ENCODE measurements around the gene SLC35F3. TPM values are rescaled to one million over a fixed set of nuclear protein-coding genes. Genes with fewer than 3 reads are reported as not detected.

SLC35F3 gene
- total RNA-seq, 2 donors from 2014 or later = 0.13 TPM; not detected in 1

DNA sequence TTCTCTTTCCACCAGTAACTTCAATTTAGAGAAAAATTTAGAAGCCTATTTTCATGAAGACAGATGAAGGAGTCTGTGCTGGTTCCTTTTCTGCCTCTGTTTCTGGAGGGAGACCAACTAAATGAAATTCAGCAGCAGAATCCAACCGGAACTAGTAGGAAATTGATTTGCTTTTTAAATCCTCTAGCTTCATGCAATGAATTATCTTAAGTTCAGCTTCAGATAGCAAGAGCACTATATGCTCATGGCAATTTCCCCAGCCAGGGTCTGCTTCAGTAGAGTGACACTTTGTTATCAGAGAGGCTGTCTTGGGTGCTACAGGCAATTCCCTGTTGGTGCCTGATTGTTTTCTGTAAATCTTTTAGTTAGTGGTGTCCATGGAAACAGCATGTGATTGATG is 189.7 kb downstream of the SLC35F3 start:
- no peak for DNase-seq
- TF ChIP-seq, protein P1, sequence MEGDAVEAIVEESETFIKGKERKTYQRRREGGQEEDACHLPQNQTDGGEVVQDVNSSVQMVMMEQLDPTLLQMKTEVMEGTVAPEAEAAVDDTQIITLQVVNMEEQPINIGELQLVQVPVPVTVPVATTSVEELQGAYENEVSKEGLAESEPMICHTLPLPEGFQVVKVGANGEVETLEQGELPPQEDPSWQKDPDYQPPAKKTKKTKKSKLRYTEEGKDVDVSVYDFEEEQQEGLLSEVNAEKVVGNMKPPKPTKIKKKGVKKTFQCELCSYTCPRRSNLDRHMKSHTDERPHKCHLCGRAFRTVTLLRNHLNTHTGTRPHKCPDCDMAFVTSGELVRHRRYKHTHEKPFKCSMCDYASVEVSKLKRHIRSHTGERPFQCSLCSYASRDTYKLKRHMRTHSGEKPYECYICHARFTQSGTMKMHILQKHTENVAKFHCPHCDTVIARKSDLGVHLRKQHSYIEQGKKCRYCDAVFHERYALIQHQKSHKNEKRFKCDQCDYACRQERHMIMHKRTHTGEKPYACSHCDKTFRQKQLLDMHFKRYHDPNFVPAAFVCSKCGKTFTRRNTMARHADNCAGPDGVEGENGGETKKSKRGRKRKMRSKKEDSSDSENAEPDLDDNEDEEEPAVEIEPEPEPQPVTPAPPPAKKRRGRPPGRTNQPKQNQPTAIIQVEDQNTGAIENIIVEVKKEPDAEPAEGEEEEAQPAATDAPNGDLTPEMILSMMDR (IDR thresholded peaks at IDR 0.05) = no peak
- intact Hi-C loops (cut with DNase I) = no loop called here
- H3K4me1 ChIP-seq = no peaks in the 10 kb centered on the region
- no peaks in the 10 kb centered on the region for H3K27me3 ChIP-seq
- no peak overlapping the region for H3K27ac ChIP-seq
- H3K36me3 ChIP-seq = no peaks in the 10 kb centered on the region
- no peaks in the 10 kb centered on the region for H3K9me3 ChIP-seq
- no peak overlapping the region for H3K4me3 ChIP-seq
- no peak overlapping the region for H3K9ac ChIP-seq (ENCODE audit: low read depth in 2 of 2, low read length in 2 of 2)

DNA sequence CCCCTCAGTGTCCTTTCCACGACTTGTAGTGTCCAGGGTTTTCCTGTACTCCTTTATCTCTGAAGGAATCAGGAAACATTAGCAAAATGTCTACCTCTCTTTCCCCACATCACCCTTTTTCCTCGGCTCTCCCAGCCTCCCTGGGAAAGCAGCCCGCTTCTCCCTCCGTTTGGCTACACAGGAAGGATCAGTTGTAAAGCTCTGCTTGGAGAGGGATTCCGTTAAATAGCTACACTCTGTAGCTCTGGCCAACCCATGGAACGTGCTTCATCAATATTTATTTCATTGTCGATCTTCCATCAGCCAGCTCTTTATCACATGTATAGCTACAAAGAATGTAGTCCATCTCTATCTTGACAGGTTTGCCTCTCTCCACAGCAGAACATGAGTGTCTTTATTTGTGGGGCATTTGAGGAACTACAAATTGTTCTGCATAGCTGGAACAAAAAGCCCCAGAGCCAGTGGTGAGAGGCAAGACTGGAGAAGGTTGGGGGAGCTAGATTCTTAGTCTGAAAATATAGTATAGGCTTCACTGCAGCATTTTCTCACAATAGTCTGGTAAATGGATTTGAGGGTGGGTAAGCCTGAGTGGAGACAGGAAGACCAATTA is 191.8 kb downstream of the SLC35F3 start:
- TF ChIP-seq, protein P1 (IDR thresholded peaks at IDR 0.05) = no peak
- H3K27me3 ChIP-seq = no peaks in the 10 kb centered on the region
- intact Hi-C loops (cut with DNase I) = no loop called here
- no peaks in the 10 kb centered on the region for H3K4me1 ChIP-seq
- H3K9me3 ChIP-seq = no peaks in the 10 kb centered on the region
- H3K27ac ChIP-seq = no peak overlapping the region
- DNase-seq = no peak
- H3K36me3 ChIP-seq = no peaks in the 10 kb centered on the region
- no peak overlapping the region for H3K9ac ChIP-seq (ENCODE audit: low read depth in 2 of 2, low read length in 2 of 2)
- H3K4me3 ChIP-seq = no peak overlapping the region

DNA sequence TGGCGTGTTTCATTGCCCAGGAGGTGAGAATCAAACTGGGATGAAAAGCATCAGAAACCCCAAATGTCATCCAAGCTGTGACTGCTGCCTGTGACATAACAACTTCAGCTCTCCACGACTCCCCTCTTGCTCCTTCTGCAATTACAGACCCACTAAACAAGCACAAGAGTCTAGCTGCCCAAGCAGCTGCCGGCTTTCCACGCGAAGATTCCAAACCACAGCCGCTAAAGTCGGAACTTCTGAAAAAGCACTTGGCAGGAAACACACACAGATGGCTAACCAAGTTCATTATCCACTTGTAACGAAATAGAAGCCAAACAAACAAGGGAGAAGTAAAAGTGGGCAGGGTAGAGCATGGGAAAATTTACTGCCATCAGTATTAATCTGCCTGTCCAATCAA is 198.1 kb downstream of the SLC35F3 start:
- intact Hi-C loops (cut with DNase I) = no loop called here
- H3K4me3 ChIP-seq = no peak overlapping the region
- H3K9me3 ChIP-seq = no peaks in the 10 kb centered on the region
- H3K36me3 ChIP-seq = no peaks in the 10 kb centered on the region
- H3K4me1 ChIP-seq = no peaks in the 10 kb centered on the region
- DNase-seq = no peak
- TF ChIP-seq, protein P1 (IDR thresholded peaks at IDR 0.05) = no peak
- no peaks in the 10 kb centered on the region for H3K27me3 ChIP-seq
- H3K27ac ChIP-seq = no peak overlapping the region
- H3K9ac ChIP-seq (ENCODE audit: low read depth in 2 of 2, low read length in 2 of 2) = no peak overlapping the region

DNA sequence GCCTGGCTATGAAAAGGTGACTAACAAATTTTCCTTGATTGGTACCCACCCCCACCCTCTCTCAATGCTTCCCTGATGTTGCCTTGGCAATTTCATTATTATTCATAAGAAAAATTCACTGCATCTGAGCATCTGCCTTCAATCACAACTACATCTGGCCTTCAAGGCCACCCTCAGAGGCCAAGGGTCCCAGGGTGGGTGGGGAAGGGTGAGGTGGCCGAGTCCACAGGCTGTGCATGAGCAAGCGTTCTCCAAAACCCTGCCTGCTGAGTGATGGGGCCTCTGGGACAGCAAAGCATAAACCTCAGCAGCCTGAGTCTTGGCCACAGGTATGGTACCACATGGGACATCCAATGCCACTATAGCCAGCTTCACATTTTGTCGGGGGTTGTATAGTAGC is 198.7 kb downstream of the SLC35F3 start:
- Histone ChIP-seq H3K4me1 (no peaks in the 10 kb centered on the region), H3K27ac (no peak overlapping the region), H3K4me3 (no peak overlapping the region), H3K9ac (ENCODE audit: low read depth in 2 of 2, low read length in 2 of 2) (no peak overlapping the region), H3K36me3 (no peaks in the 10 kb centered on the region), H3K9me3 (no peaks in the 10 kb centered on the region), H3K27me3 (no peaks in the 10 kb centered on the region)
- DNase-seq = no peak
- intact Hi-C loops (cut with DNase I) = no loop called here
- TF ChIP-seq, protein P1 (IDR thresholded peaks at IDR 0.05) = no peak

DNA sequence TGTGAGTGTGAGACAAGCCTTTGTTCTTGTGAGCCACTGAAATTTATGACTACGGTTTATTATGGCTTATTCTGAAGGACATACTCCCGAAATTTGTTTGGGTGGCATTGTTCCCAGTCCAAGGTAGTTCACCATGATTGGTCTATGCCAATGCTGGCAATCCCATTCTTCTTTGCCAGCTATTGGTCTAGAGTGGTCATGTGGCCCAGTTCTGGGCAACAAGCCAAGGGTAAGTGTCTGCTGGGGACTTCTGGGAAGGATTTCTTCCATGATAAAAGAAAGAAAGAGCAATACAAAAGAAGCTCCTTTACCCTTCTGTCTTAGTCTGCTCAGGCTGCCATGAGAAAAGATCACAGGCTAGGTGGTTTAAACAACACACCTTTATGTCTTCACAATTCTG is 201.6 kb downstream of the SLC35F3 start:
- TF ChIP-seq, protein P1 (IDR thresholded peaks at IDR 0.05) = no peak
- no peak for DNase-seq
- Histone ChIP-seq H3K27ac (no peak overlapping the region), H3K4me3 (no peak overlapping the region), H3K4me1 (no peaks in the 10 kb centered on the region), H3K27me3 (no peaks in the 10 kb centered on the region), H3K9ac (ENCODE audit: low read depth in 2 of 2, low read length in 2 of 2) (no peak overlapping the region), H3K9me3 (no peaks in the 10 kb centered on the region), H3K36me3 (no peaks in the 10 kb centered on the region)
- intact Hi-C loops (cut with DNase I) = no loop called here

Measured in colonic mucosa (tissue), 4 donors.